ENCODE measurements around the gene KDELR3. TPM values are rescaled to one million over a fixed set of nuclear protein-coding genes. Genes with fewer than 3 reads are reported as not detected.
A peak's percentile ranks its signal among the peaks of the same experiment; 100 is the strongest.

KDELR3 gene
- total RNA-seq, 4 donors from 2014 or later, result 5.6 to 12.5 (median 8.7) TPM; not detected in 1

GRCh38 chr22:38481871-38482332 lies 14.0 kb downstream of the KDELR3 start:
- H3K4me3 ChIP-seq, result no peak overlapping the region
- H3K27me3 ChIP-seq, result no peaks in the 10 kb centered on the region
- peaks cover 0 to 54% (median 25%) of the 10 kb centered on the region in 4 donors for H3K36me3 ChIP-seq
- no peak for DNase-seq
- 83 to 88% methylated on average over 5 to 8 of the region's 8 CpGs for WGBS, 2 donors (ENCODE audit: low coverage in 1 of 2)
- no peak overlapping the region for H3K27ac ChIP-seq
- intact Hi-C loops (cut with DNase I; ENCODE audit: low total_unique reads), result no loop called here
- in situ Hi-C loops (cut with MboI; ENCODE audit: low pct_ligation_motif_present in 1 of 4, low pct_unique_long_range_greater_than_20kb in 1 of 4, low sequenced_read_pairs in 3 of 4), result no loop called here
- H3K4me1 ChIP-seq, result no peaks in the 10 kb centered on the region
- TF ChIP-seq, protein P1, sequence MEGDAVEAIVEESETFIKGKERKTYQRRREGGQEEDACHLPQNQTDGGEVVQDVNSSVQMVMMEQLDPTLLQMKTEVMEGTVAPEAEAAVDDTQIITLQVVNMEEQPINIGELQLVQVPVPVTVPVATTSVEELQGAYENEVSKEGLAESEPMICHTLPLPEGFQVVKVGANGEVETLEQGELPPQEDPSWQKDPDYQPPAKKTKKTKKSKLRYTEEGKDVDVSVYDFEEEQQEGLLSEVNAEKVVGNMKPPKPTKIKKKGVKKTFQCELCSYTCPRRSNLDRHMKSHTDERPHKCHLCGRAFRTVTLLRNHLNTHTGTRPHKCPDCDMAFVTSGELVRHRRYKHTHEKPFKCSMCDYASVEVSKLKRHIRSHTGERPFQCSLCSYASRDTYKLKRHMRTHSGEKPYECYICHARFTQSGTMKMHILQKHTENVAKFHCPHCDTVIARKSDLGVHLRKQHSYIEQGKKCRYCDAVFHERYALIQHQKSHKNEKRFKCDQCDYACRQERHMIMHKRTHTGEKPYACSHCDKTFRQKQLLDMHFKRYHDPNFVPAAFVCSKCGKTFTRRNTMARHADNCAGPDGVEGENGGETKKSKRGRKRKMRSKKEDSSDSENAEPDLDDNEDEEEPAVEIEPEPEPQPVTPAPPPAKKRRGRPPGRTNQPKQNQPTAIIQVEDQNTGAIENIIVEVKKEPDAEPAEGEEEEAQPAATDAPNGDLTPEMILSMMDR (IDR thresholded peaks at IDR 0.05), result no peak
- peak in 1 of 3 donors; percentile 28 for TF ChIP-seq POLR2AphosphoS5 (IDR thresholded peaks at IDR 0.05)
- no peaks in the 10 kb centered on the region for H3K9me3 ChIP-seq

DNA sequence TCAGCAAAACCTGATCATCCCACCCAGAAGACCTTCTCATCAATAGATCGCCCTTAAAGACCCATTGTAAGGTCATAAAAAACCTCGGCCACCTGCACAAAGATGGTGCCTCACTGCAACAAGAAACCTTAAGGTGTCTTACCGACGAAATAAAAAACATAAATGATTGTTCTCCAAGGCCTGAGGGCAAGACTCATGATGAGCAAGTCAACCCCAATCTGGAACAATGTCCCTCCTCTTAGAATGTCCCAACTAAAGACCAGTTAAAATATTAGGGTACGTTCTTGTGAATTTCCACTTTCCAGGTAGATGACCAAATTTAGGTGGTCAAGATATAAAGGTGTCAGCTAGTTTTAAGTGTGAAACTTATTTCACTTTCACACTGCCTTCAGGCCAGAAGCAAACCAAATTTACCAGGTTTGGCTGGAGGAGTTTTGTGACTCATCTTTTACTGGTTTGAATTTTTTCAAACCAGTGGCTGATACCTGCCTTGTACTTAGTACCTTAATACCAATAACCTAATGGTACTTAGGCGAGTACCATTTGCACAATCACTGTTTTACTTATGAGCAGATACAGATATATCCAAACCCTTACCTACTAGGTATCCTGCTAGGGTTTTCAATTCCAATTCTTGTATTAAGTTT lies 14.9 kb downstream of the KDELR3 start:
- TF ChIP-seq EP300 (IDR thresholded peaks at IDR 0.05; ENCODE audit: low read depth) (no peak), POLR2AphosphoS5 (IDR thresholded peaks at IDR 0.05) (peak in 1 of 3 donors; percentile 33)
- H3K27ac ChIP-seq, result no peak overlapping the region

DNA sequence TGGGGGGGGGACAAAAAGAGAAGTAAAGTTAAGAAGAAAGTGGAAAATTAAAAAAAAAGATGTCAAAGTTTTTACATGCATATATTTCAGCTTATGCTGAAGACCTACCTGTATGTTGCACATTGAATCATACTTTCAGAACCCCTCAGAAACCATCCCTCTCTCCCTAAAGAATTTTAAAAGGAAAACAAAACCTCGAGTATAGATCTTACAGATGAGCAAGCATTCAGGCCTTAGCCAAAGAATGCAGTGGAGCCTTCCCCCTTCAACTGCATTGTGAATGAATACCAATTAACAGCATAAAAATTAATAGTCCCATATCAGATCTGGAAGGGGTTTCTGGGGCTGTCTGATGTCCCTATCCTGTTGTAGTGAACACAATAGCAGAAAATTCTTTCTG lies 16.3 kb downstream of the KDELR3 start:
- in situ Hi-C loops (cut with MboI; ENCODE audit: low pct_ligation_motif_present in 1 of 4, low pct_unique_long_range_greater_than_20kb in 1 of 4, low sequenced_read_pairs in 3 of 4), result no loop called here
- H3K36me3 ChIP-seq, result peaks cover 0 to 77% (median 38%) of the 10 kb centered on the region in 4 donors

More for the DNA sequence above, 14.9 kb downstream of the KDELR3 start:
- H3K9me3 ChIP-seq, result no peaks in the 10 kb centered on the region
- intact Hi-C loops (cut with DNase I; ENCODE audit: low total_unique reads) (no loop called here), in situ Hi-C loops (cut with MboI; ENCODE audit: low pct_ligation_motif_present in 1 of 4, low pct_unique_long_range_greater_than_20kb in 1 of 4, low sequenced_read_pairs in 3 of 4) (no loop called here)
- no peak overlapping the region for H3K4me3 ChIP-seq
- no peak for DNase-seq
- no peaks in the 10 kb centered on the region for H3K27me3 ChIP-seq
- 93 to 94% methylated on average over 6 of the region's 6 CpGs for WGBS, 2 donors (ENCODE audit: low coverage in 1 of 2)
- peaks cover 0 to 62% (median 29%) of the 10 kb centered on the region in 4 donors for H3K36me3 ChIP-seq
- no peaks in the 10 kb centered on the region for H3K4me1 ChIP-seq

DNA sequence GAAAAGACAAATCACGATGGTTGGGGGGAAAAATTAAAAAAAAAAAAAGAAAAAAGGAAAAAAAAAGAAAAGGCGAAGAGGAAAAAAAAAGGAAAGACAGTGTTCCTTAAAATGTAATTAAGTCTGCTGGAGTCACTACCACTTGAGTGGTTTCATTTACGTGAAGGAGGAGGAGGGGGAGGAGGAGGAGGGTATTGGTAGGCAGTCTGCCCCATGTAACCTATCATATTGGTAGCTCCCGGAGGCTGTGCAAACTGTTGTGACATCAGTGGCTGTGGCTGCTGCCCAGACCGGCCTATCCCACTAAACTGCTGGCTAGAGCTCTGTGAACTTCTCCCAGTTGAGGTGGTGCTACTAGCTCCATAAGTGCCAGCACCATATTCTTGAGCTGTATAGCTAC lies 17.9 kb downstream of the KDELR3 start:
- Histone ChIP-seq H3K4me1 (peaks cover 3 to 6% (median 5%) of the 10 kb centered on the region in 4 donors), H3K36me3 (peaks cover 0 to 90% (median 45%) of the 10 kb centered on the region in 4 donors), H3K4me3 (no peak overlapping the region), H3K9me3 (no peaks in the 10 kb centered on the region), H3K27ac (no peak overlapping the region), H3K27me3 (no peaks in the 10 kb centered on the region)
- in situ Hi-C loops (cut with MboI; ENCODE audit: low pct_ligation_motif_present in 1 of 4, low pct_unique_long_range_greater_than_20kb in 1 of 4, low sequenced_read_pairs in 3 of 4) (no loop called here), intact Hi-C loops (cut with DNase I; ENCODE audit: low total_unique reads) (no loop called here)
- no peak for DNase-seq
- TF ChIP-seq EP300 (IDR thresholded peaks at IDR 0.05; ENCODE audit: low read depth) (no peak), POLR2AphosphoS5 (IDR thresholded peaks at IDR 0.05) (no peak)
- TF ChIP-seq, protein P1 (IDR thresholded peaks at IDR 0.05), result no peak
- WGBS, 2 donors (ENCODE audit: low coverage in 1 of 2), result 69 to 84% methylated on average over 3 to 5 of the region's 5 CpGs

More for the DNA sequence above, 16.3 kb downstream of the KDELR3 start:
- H3K4me1 ChIP-seq, result no peaks in the 10 kb centered on the region
- intact Hi-C loops (cut with DNase I; ENCODE audit: low total_unique reads), result no loop called here
- no peaks in the 10 kb centered on the region for H3K27me3 ChIP-seq
- no peak overlapping the region for H3K4me3 ChIP-seq
- no peak for DNase-seq
- no peaks in the 10 kb centered on the region for H3K9me3 ChIP-seq
- no peak overlapping the region for H3K27ac ChIP-seq
- no peak for TF ChIP-seq POLR2AphosphoS5 (IDR thresholded peaks at IDR 0.05)
- no peak for TF ChIP-seq EP300 (IDR thresholded peaks at IDR 0.05; ENCODE audit: low read depth)
- 25 to 78% methylated on average over 1 of the region's 1 CpG for WGBS, 2 donors (ENCODE audit: low coverage in 1 of 2)

DNA sequence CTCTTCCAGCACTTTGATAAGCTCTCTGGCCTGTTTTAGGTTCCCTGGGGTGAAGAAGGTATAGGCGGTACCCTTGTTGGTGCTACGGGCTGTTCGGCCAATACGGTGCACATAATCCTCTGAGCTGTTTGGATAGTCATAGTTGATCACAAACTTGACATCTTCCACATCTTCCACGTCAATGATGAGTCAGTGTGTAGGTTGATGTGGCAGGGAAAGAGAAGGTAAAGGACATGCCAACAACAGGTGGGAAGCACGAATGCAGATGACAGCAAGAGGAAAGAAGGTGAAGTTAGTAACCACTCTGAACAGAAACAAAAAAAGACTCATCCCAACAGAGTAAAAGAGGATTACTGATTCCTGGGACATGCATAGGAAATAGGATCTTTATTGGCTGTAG lies 20.1 kb downstream of the KDELR3 start:
- intact Hi-C loops (cut with DNase I; ENCODE audit: low total_unique reads) (no loop called here), in situ Hi-C loops (cut with MboI; ENCODE audit: low pct_ligation_motif_present in 1 of 4, low pct_unique_long_range_greater_than_20kb in 1 of 4, low sequenced_read_pairs in 3 of 4) (no loop called here)
- DNase-seq, result no peak
- Histone ChIP-seq H3K4me1 (peaks cover 9 to 18% (median 10%) of the 10 kb centered on the region in 4 donors), H3K4me3 (no peak overlapping the region), H3K27me3 (no peaks in the 10 kb centered on the region), H3K36me3 (peaks cover 0 to 96% (median 49%) of the 10 kb centered on the region in 4 donors), H3K9me3 (no peaks in the 10 kb centered on the region), H3K27ac (no peak overlapping the region)
- WGBS, 2 donors (ENCODE audit: low coverage in 1 of 2), result 85 to 86% methylated on average over 4 to 6 of the region's 6 CpGs
- no peak for TF ChIP-seq EP300 (IDR thresholded peaks at IDR 0.05; ENCODE audit: low read depth)
- TF ChIP-seq POLR2A (IDR thresholded peaks at IDR 0.05), result no peak
- TF ChIP-seq POLR2AphosphoS5 (IDR thresholded peaks at IDR 0.05), result peak in 2 of 3 donors; percentile 40 to 41
- TF ChIP-seq, protein P1 (IDR thresholded peaks at IDR 0.05), result no peak
